Muscle layer of colon (tissue), 2 donors: ENCODE measurements around the gene KRTAP19-3.

Experiments
- H3K27ac ChIP-seq: one replicate; pipeline ENCODE4 v1.7.0; 2013; ENCODE audit warnings: low read depth, mild to moderate bottlenecking, low read length, moderate library complexity
- H3K27me3 ChIP-seq, 2 donors: one replicate each; pipeline ENCODE4 v1.7.0; 2013; ENCODE audit warnings: low read length in 2 of 2, mild to moderate bottlenecking in 2 of 2; ENCODE audit not compliant: insufficient read depth in 2 of 2, control insufficient read depth in 1 of 2
- H3K36me3 ChIP-seq: one replicate; pipeline ENCODE4 v1.7.0; 2013; ENCODE audit warnings: mild to moderate bottlenecking, low read length; ENCODE audit not compliant: insufficient read depth
- H3K4me1 ChIP-seq: one replicate; pipeline ENCODE4 v1.7.0; 2013; ENCODE audit warnings: mild to moderate bottlenecking, low read length; ENCODE audit not compliant: insufficient read depth
- H3K4me3 ChIP-seq, 2 donors: one replicate each; pipeline ENCODE4 v1.7.0; 2013; ENCODE audit warnings: low read length in 2 of 2, low read depth in 1 of 2, mild to moderate bottlenecking in 1 of 2, moderate library complexity in 1 of 2
- H3K9ac ChIP-seq: one replicate; pipeline ENCODE4 v1.7.0; 2013; ENCODE audit warnings: low read length
- H3K9me3 ChIP-seq: one replicate; pipeline ENCODE4 v1.7.0; 2013; ENCODE audit warnings: mild to moderate bottlenecking, low read length
- donor health status: abdominal sarcoma.
- donor health status: Adenocarcinoma of cecum.

KRTAP19-3 gene

GRCh38 chr21:30468900-30469714 is 22.7 kb downstream of the KRTAP19-3 start:
- Histone ChIP-seq H3K9ac (no peak overlapping the region), H3K4me3 (no peak overlapping the region), H3K9me3 (no peaks in the 10 kb centered on the region), H3K27ac (no peak overlapping the region), H3K36me3 (no peaks in the 10 kb centered on the region), H3K27me3 (no peaks in the 10 kb centered on the region), H3K4me1 (no peaks in the 10 kb centered on the region)

- Histone ChIP-seq H3K27ac (no peak overlapping the region), H3K9ac (no peak overlapping the region), H3K36me3 (no peaks in the 10 kb centered on the region), H3K4me1 (no peaks in the 10 kb centered on the region), H3K9me3 (no peaks in the 10 kb centered on the region), H3K27me3 (no peaks in the 10 kb centered on the region), H3K4me3 (no peak overlapping the region)
Measured at GRCh38 chr21:30463713-30464112, 28.1 kb downstream of the KRTAP19-3 start.

- Histone ChIP-seq H3K27me3 (no peaks in the 10 kb centered on the region), H3K4me1 (no peaks in the 10 kb centered on the region), H3K9me3 (no peaks in the 10 kb centered on the region), H3K27ac (no peak overlapping the region), H3K36me3 (no peaks in the 10 kb centered on the region), H3K4me3 (no peak overlapping the region), H3K9ac (no peak overlapping the region)
Measured at GRCh38 chr21:30448514-30448913, 43.3 kb downstream of the KRTAP19-3 start.

GRCh38 chr21:30447056-30447455 is 44.8 kb downstream of the KRTAP19-3 start:
- Histone ChIP-seq H3K27me3 (no peaks in the 10 kb centered on the region), H3K36me3 (no peaks in the 10 kb centered on the region), H3K4me3 (no peak overlapping the region), H3K4me1 (no peaks in the 10 kb centered on the region), H3K27ac (no peak overlapping the region), H3K9ac (no peak overlapping the region), H3K9me3 (no peaks in the 10 kb centered on the region)

- Histone ChIP-seq H3K4me3 (no peak overlapping the region), H3K4me1 (no peaks in the 10 kb centered on the region), H3K27ac (no peak overlapping the region), H3K36me3 (no peaks in the 10 kb centered on the region), H3K9ac (no peak overlapping the region), H3K27me3 (no peaks in the 10 kb centered on the region), H3K9me3 (no peaks in the 10 kb centered on the region)
Measured at GRCh38 chr21:30444204-30444603, 47.6 kb downstream of the KRTAP19-3 start.

GRCh38 chr21:30443226-30443625 is 48.6 kb downstream of the KRTAP19-3 start:
- H3K4me1 ChIP-seq: no peaks in the 10 kb centered on the region
- H3K4me3 ChIP-seq: no peak overlapping the region
- no peaks in the 10 kb centered on the region for H3K36me3 ChIP-seq
- H3K27ac ChIP-seq: no peak overlapping the region
- H3K9me3 ChIP-seq: no peaks in the 10 kb centered on the region
- no peak overlapping the region for H3K9ac ChIP-seq
- H3K27me3 ChIP-seq: no peaks in the 10 kb centered on the region
